NT2/D1 (cell line): ENCODE data around the gene SIGMAR1.

Source experiments
- SUZ12 ChIP-seq: IDR thresholded peaks from 2 replicates; pipeline ENCODE4 v1.6.1; 2011; ENCODE audit not compliant: insufficient read length, insufficient read depth; ENCODE audit errors: extremely low read depth
- YY1 ChIP-seq: IDR thresholded peaks from 2 replicates; pipeline ENCODE4 v1.6.1; 2011; ENCODE audit not compliant: insufficient read length, insufficient read depth
- ZNF274 ChIP-seq: IDR thresholded peaks from 2 replicates; pipeline ENCODE4 v1.6.1; 2011; ENCODE audit warnings: mild to moderate bottlenecking, low read depth, low read length

- TF ChIP-seq YY1: no peak
- no peak for TF ChIP-seq SUZ12
- TF ChIP-seq ZNF274: no peak
Measured at GRCh38 chr9:34674440-34674839, 36.9 kb upstream of the SIGMAR1 start.
